Sigmoid colon (tissue), 7 donors: ENCODE results near the gene MRPL40. TPM values are rescaled to one million over a fixed set of nuclear protein-coding genes. Genes with fewer than 3 reads are reported as not detected.

ENCODE experiments used
- DNase-seq: peaks from one replicate; pipeline ENCODE4 v3.0.0-alpha.2; 2019
- H3K27ac ChIP-seq, 4 donors: fragments of 200-600 bp; sonication (generic); one replicate each; pipeline ENCODE4 v1.5.1; 2016 to 2019; ENCODE audit warnings: mild to moderate bottlenecking in 1 of 4
- H3K27me3 ChIP-seq, 3 donors: fragments of 200-600 bp; sonication (generic); one replicate each; pipeline ENCODE4 v1.5.1; 2019; ENCODE audit warnings: mild to moderate bottlenecking in 1 of 3
- H3K36me3 ChIP-seq, 4 donors: fragments of 200-600 bp; sonication (generic); one replicate each; pipeline ENCODE4 v1.5.1; 2016 to 2019
- H3K4me1 ChIP-seq, 4 donors: fragments of 200-600 bp; sonication (generic); one replicate each; pipeline ENCODE4 v1.5.1; 2017 to 2019
- H3K4me3 ChIP-seq, 4 donors: fragments of 200-600 bp; sonication (generic); one replicate each; pipeline ENCODE4 v1.5.1; 2017 to 2019; ENCODE audit warnings: mild to moderate bottlenecking in 2 of 4, moderate library complexity in 1 of 4
- H3K9me3 ChIP-seq, 4 donors: fragments of 200-600 bp in 3 of 4; sonication (generic) in 3 of 4; one replicate each; pipeline versions ENCODE4 v1.5.1 to v1.6.1; 2013 to 2019
- EP300 ChIP-seq, 4 donors: sonication (generic); formaldehyde crosslinking; IDR thresholded peaks; one replicate each; pipeline ENCODE4 v1.6.1; 2017; ENCODE audit warnings: antibody characterized with exemption in 4 of 4
- POLR2A ChIP-seq, 2 donors: fragments of 450-650 bp; IDR thresholded peaks; one replicate each; pipeline ENCODE4 v1.6.1; 2016; ENCODE audit warnings: antibody characterized with exemption in 2 of 2, mild to moderate bottlenecking in 2 of 2, moderate library complexity in 2 of 2
- POLR2AphosphoS5 ChIP-seq, 4 donors: sonication (generic); formaldehyde crosslinking; IDR thresholded peaks; one replicate each; pipeline ENCODE4 v1.6.1; 2017; ENCODE audit warnings: antibody characterized with exemption in 4 of 4
- WGBS, 2 donors: extraction: QIAGEN DNeasy Blood & Tissue Kit; methylation state at CpG; one replicate each; pipeline ENCODE4 v1.1.7; 2013; 5-methylcytosine and 5-hydroxymethylcytosine counted together
- intact Hi-C: fragments of 100-400 bp; cut with DNase I; formaldehyde crosslinking; loops from one replicate; pipeline ENCODE4 v1.15.1; 2023
- polyA plus RNA-seq, 3 donors: library from polyadenylated mRNA; stranded (reverse); fragments of 200-250 nt; gene quantifications; one replicate each; pipeline ENCODE4 v1.2.3, GENCODE V29; 2013
- total RNA-seq, 4 donors: library from RNA; depleted of rRNA; stranded (reverse); fragments of >200 nt; gene quantifications; one replicate each; pipeline ENCODE4 v1.1.0, GENCODE V29; 2016
- TF ChIP-seq, protein P1 (sequence below), 4 experiments: fragments of 450-650 bp in 3 of 4; fragments of 200-600 bp in 1 of 4; IDR thresholded peaks; one replicate each; pipeline ENCODE4 v1.5.1; 2016 to 2019; ENCODE audit warnings: antibody characterized with exemption in 4 of 4, mild to moderate bottlenecking in 3 of 4, moderate library complexity in 2 of 4
- donor health status: healthy with polysubstance abuse.
- donor health status: Bipolar disorder and iron deficiency.
- donor health status: healthy.

MRPL40 gene
- total and polyA plus RNA-seq, 7 donors: 19.5 to 32.4 (median 30.1) TPM

- 54 to 79% methylated on average over 6 of the region's 6 CpGs for WGBS, 2 donors
- no peaks in the 10 kb centered on the region for H3K4me1 ChIP-seq
- TF ChIP-seq, protein P1, sequence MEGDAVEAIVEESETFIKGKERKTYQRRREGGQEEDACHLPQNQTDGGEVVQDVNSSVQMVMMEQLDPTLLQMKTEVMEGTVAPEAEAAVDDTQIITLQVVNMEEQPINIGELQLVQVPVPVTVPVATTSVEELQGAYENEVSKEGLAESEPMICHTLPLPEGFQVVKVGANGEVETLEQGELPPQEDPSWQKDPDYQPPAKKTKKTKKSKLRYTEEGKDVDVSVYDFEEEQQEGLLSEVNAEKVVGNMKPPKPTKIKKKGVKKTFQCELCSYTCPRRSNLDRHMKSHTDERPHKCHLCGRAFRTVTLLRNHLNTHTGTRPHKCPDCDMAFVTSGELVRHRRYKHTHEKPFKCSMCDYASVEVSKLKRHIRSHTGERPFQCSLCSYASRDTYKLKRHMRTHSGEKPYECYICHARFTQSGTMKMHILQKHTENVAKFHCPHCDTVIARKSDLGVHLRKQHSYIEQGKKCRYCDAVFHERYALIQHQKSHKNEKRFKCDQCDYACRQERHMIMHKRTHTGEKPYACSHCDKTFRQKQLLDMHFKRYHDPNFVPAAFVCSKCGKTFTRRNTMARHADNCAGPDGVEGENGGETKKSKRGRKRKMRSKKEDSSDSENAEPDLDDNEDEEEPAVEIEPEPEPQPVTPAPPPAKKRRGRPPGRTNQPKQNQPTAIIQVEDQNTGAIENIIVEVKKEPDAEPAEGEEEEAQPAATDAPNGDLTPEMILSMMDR (IDR thresholded peaks at IDR 0.05): no peak
- TF ChIP-seq POLR2A (IDR thresholded peaks at IDR 0.05): no peak
- TF ChIP-seq POLR2AphosphoS5 (IDR thresholded peaks at IDR 0.05): no peak
- no peak for TF ChIP-seq EP300 (IDR thresholded peaks at IDR 0.05)
- H3K9me3 ChIP-seq: no peaks in the 10 kb centered on the region
- no peak for DNase-seq
- H3K4me3 ChIP-seq: no peak overlapping the region
- no peaks in the 10 kb centered on the region for H3K27me3 ChIP-seq
- intact Hi-C loops: no loop called here
- peaks cover 15 to 94% (median 39%) of the 10 kb centered on the region in 4 donors for H3K36me3 ChIP-seq
- no peak overlapping the region for H3K27ac ChIP-seq
Observed at GRCh38 chr22:19398206-19398605, 34.1 kb upstream of the MRPL40 start.

DNA sequence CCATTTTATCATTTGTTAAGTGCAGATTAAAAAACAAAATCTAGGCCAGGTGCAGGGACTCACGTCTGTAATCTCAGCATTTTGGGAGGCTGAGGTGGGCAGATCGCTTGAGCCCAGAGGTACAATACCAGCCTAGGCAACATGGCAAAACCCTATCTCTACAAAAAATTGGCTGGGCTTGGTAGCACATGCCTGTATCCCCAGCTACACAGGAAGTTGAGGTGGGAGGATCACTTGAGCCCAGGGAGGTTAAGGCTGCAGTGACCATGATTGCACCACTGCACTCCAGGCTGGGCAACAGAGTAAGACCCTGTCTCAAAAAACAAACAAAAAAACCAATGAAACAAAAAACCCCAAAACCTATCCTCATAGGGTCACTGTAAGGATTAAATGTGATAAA, 33.7 kb upstream of the MRPL40 start:
- intact Hi-C loops: no loop called here
- Histone ChIP-seq H3K27ac (no peak overlapping the region), H3K36me3 (peaks cover 15 to 89% (median 36%) of the 10 kb centered on the region in 4 donors), H3K4me3 (no peak overlapping the region), H3K9me3 (no peaks in the 10 kb centered on the region), H3K4me1 (no peaks in the 10 kb centered on the region), H3K27me3 (no peaks in the 10 kb centered on the region)
- WGBS, 2 donors: 90 to 91% methylated on average over 2 of the region's 2 CpGs
- no peak for TF ChIP-seq EP300 (IDR thresholded peaks at IDR 0.05)
- TF ChIP-seq, protein P1 (IDR thresholded peaks at IDR 0.05): no peak
- no peak for TF ChIP-seq POLR2A (IDR thresholded peaks at IDR 0.05)
- no peak for TF ChIP-seq POLR2AphosphoS5 (IDR thresholded peaks at IDR 0.05)
- no peak for DNase-seq

DNA sequence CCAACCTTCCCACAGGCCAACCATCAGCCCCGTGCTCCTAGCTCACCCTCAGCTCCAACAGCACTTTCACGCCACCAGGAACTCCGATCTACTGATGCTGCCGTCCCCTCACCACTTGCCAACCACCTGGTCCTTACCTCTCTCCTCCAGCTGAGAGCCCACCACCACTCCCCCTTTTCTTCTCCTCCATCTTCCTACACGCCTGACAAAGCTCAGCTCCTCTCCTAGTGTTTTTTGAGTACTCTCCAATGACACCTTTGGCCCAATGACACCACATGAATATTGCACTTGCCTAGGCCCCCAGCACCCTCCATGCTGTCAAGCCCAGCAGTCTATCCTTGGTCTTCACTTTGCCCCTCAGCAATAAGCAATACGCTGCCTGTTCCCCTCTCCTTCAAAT, 31.5 kb upstream of the MRPL40 start:
- Histone ChIP-seq H3K27ac (no peak overlapping the region), H3K4me3 (no peak overlapping the region), H3K36me3 (peaks cover 8 to 79% (median 28%) of the 10 kb centered on the region in 4 donors), H3K27me3 (no peaks in the 10 kb centered on the region), H3K4me1 (no peaks in the 10 kb centered on the region), H3K9me3 (no peaks in the 10 kb centered on the region)
- intact Hi-C loops: no loop called here
- peak; percentile 39 for DNase-seq
- TF ChIP-seq POLR2A (IDR thresholded peaks at IDR 0.05) (no peak), EP300 (IDR thresholded peaks at IDR 0.05) (no peak), POLR2AphosphoS5 (IDR thresholded peaks at IDR 0.05) (no peak)
- TF ChIP-seq, protein P1 (IDR thresholded peaks at IDR 0.05): no peak
- 95 to 97% methylated on average over 6 of the region's 6 CpGs for WGBS, 2 donors

GRCh38 chr22:19401483-19401882, 30.9 kb upstream of the MRPL40 start:
- Histone ChIP-seq H3K9me3 (no peaks in the 10 kb centered on the region), H3K4me1 (no peaks in the 10 kb centered on the region), H3K4me3 (no peak overlapping the region), H3K36me3 (peaks cover 9 to 79% (median 29%) of the 10 kb centered on the region in 4 donors), H3K27ac (no peak overlapping the region), H3K27me3 (no peaks in the 10 kb centered on the region)
- no peak for DNase-seq
- 96 to 97% methylated on average over 4 of the region's 4 CpGs for WGBS, 2 donors
- intact Hi-C loops: no loop called here
- TF ChIP-seq POLR2AphosphoS5 (IDR thresholded peaks at IDR 0.05) (no peak), POLR2A (IDR thresholded peaks at IDR 0.05) (no peak), EP300 (IDR thresholded peaks at IDR 0.05) (no peak)
- TF ChIP-seq, protein P1 (IDR thresholded peaks at IDR 0.05): no peak

DNA sequence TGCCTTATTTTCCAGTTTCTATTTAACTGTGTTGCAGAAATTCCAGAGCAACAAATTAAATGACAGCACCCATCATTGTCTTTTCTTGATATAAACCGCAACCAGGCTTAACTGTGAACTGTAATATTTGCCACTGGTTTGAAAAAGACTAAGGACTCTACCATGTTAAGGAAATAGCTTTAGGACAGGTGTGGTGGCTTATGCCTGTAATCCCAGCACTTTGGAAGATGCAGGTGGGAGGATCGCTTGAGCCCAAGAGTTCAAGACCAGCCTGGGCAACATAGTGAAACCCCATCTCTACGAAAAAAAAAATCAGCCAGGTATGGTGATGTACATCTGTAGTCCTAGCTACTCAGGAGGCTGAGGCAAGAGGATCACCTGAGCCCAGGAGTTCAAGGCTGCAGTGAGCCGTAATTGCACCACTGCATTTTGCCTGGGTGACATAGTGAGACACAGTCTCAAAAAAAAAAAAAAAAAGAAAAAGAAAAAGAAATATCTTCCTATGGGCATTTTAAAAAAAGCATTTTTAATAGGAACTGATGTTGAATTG, 29.6 kb upstream of the MRPL40 start:
- WGBS, 2 donors: 96 to 99% methylated on average over 4 of the region's 4 CpGs
- H3K27me3 ChIP-seq: no peaks in the 10 kb centered on the region
- intact Hi-C loops: no loop called here
- H3K9me3 ChIP-seq: no peaks in the 10 kb centered on the region
- no peak for TF ChIP-seq EP300 (IDR thresholded peaks at IDR 0.05)
- TF ChIP-seq, protein P1 (IDR thresholded peaks at IDR 0.05): no peak
- TF ChIP-seq POLR2AphosphoS5 (IDR thresholded peaks at IDR 0.05): no peak
- TF ChIP-seq POLR2A (IDR thresholded peaks at IDR 0.05): no peak
- H3K4me1 ChIP-seq: no peaks in the 10 kb centered on the region
- DNase-seq: no peak
- no peak overlapping the region for H3K4me3 ChIP-seq
- H3K36me3 ChIP-seq: peaks cover 9 to 79% (median 21%) of the 10 kb centered on the region in 4 donors
- no peak overlapping the region for H3K27ac ChIP-seq
